CD4-positive, CD25-positive, alpha-beta regulatory T cell (primary cell): ENCODE results near the gene NEDD9. TPM values are rescaled to one million over a fixed set of nuclear protein-coding genes. Genes with fewer than 3 reads are reported as not detected.
A peak's percentile ranks its signal among the peaks of the same experiment; 100 is the strongest.

ENCODE experiments used
- ATAC-seq, 2 donors: fragments of 150-1000 bp; cut with Tn5 transposase; one replicate each; pipeline ENCODE4 v1.10.0; 2021; ENCODE audit warnings: low read depth in 2 of 2, moderate number of reproducible peaks in 2 of 2, moderate library complexity in 1 of 2
- DNase-seq, 3 donors: peaks; one replicate each; pipeline versions ENCODE4 v3.0.0 to v3.0.0-alpha.2; 2012 to 2022; ENCODE audit warnings: mixed read lengths in 1 of 3
- H3K27ac ChIP-seq: one replicate; pipeline ENCODE4 v1.7.0; 2013; ENCODE audit warnings: mild to moderate bottlenecking, low read length; ENCODE audit not compliant: insufficient read depth, poor library complexity, severe bottlenecking
- H3K27me3 ChIP-seq: one replicate; pipeline ENCODE4 v1.7.0; 2013; ENCODE audit warnings: low read length; ENCODE audit not compliant: control insufficient read depth, insufficient read depth
- H3K36me3 ChIP-seq: one replicate; pipeline ENCODE4 v1.7.0; 2013; ENCODE audit warnings: mild to moderate bottlenecking, low read length, moderate library complexity; ENCODE audit not compliant: control insufficient read depth, insufficient read depth
- H3K4me1 ChIP-seq: 2 replicates; pipeline ENCODE4 v1.7.0; 2013; ENCODE audit warnings: mild to moderate bottlenecking, low read length; ENCODE audit not compliant: insufficient read depth, control insufficient read depth, poor library complexity, severe bottlenecking
- H3K4me3 ChIP-seq: one replicate; pipeline ENCODE4 v1.7.0; 2013; ENCODE audit warnings: low read depth, mild to moderate bottlenecking, low read length, moderate library complexity
- H3K9me3 ChIP-seq, 2 experiments: 1 replicate in 1 of 2; 2 replicates in 1 of 2; pipeline ENCODE4 v1.7.0; 2013; ENCODE audit warnings: low read length in 2 of 2, mild to moderate bottlenecking in 1 of 2, moderate library complexity in 1 of 2; ENCODE audit not compliant: control insufficient read depth in 2 of 2
- H3K27ac Mint-ChIP-seq, 3 donors: one replicate each; pipeline ENCODE4 v1.8.0; 2020 to 2022; ENCODE audit warnings: mild to moderate bottlenecking in 3 of 3, mixed read lengths in 3 of 3, moderate library complexity in 2 of 3
- H3K27me3 Mint-ChIP-seq: one replicate; pipeline ENCODE4 v1.8.0; 2022; ENCODE audit warnings: mild to moderate bottlenecking, mixed read lengths
- H3K36me3 Mint-ChIP-seq: one replicate; pipeline ENCODE4 v1.8.0; 2020; ENCODE audit warnings: mixed read lengths
- H3K4me1 Mint-ChIP-seq, 4 donors: one replicate each; pipeline ENCODE4 v1.8.0; 2020 to 2022; ENCODE audit warnings: mixed read lengths in 4 of 4, mild to moderate bottlenecking in 1 of 4
- H3K4me3 Mint-ChIP-seq, 4 donors: one replicate each; pipeline ENCODE4 v1.8.0; 2020 to 2022; ENCODE audit warnings: mild to moderate bottlenecking in 4 of 4, mixed read lengths in 4 of 4, moderate library complexity in 3 of 4
- H3K9me3 Mint-ChIP-seq, 7 donors: one replicate each; pipeline ENCODE4 v1.8.0; 2020 to 2022; ENCODE audit warnings: mixed read lengths in 7 of 7, mild to moderate bottlenecking in 3 of 7, moderate library complexity in 2 of 7
- polyA plus RNA-seq, 4 donors: library from polyadenylated mRNA; unstranded; fragments of 300-500 nt; fragmentation: Illumina TruSeq; gene quantifications; one replicate each; pipeline ENCODE4 v1.2.3, GENCODE V29; 2021
- total RNA-seq: library from RNA; stranded (reverse); gene quantifications from one replicate; pipeline ENCODE4 v1.2.3, GENCODE V29; 2022

The NEDD9 gene
- total and polyA plus RNA-seq, 5 donors from 2014 or later: 18.1 to 104 (median 20.0) TPM

DNA sequence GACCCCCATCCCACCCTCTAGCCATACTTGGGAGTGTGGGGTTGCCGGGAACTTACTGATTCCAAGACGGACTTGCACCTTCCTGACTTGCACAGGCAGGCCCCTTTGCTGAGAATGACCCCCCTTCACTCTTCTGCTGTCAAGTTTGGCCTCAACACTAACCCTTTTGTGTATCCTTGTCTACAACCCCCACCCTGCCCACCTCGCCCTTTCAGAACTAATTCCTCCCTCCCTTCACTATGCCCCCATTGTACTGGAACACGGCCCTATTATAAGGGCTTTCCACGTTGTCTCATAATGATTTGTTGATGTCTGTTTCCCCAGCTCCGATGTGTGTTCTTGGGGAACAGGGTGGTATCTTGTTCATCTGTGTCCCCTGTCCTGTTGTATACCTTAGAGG lies 4.4 kb upstream of the NEDD9 start:
- H3K9me3 ChIP-seq: no peaks in the 10 kb centered on the region

DNA sequence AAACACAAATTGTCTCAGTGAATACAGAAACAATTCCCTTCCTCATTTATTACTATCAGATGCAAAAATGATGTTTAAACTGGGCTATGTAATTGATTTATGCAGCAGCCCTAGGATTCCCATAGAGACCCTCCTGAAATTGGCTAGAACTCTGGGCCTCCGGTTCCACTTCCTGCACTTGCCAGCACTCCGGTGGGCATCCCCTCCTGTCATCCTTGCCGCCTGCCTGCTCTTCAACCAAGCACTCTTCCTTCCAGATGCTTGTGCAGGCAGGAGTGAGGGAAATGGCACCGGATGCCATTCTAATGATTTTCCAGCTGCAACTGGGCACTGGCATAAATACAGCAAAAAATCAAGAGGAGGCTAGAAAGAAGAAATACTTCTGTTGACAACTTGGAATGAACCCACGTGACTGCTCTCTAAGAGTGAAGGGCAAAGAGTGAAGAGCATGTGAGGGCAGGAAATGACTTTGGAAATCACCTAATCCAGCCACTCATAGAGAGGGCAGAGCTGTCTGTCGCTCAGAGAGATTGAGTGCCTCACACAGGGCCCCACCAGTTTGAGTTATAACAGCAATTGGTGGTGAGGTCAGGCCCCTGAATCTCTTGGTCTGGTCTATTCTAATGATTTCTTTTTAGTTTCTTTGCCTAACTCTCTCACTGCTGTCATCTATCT lies 3.7 kb upstream of the NEDD9 start:
- H3K4me1 ChIP-seq: peaks cover 33% of the 10 kb centered on the region
- H3K4me1 Mint-ChIP-seq: peaks cover 31 to 57% (median 43%) of the 10 kb centered on the region in 4 donors
- H3K27me3 ChIP-seq: no peaks in the 10 kb centered on the region
- peaks cover 10% of the 10 kb centered on the region for H3K36me3 Mint-ChIP-seq
- no peaks in the 10 kb centered on the region for H3K36me3 ChIP-seq
- peak overlapping the region; percentile 78 for H3K27ac ChIP-seq
- H3K4me3 ChIP-seq: peak overlapping the region; percentile 9
- peak; percentile 36 to 81 (median 55) for DNase-seq
- ATAC-seq: peak; percentile 32 to 47
- H3K9me3 Mint-ChIP-seq: no peaks in the 10 kb centered on the region
- H3K9me3 ChIP-seq: no peaks in the 10 kb centered on the region
- no peaks in the 10 kb centered on the region for H3K27me3 Mint-ChIP-seq
- peak overlapping the region; percentile 77 to 92 (median 86) for H3K27ac Mint-ChIP-seq
- H3K4me3 Mint-ChIP-seq: peak overlapping the region; percentile 14 to 56 (median 17)

More for the DNA sequence above, 4.4 kb upstream of the NEDD9 start:
- DNase-seq (no peak), ATAC-seq (no peak)
- Histone ChIP-seq H3K4me3 (no peak overlapping the region), H3K27ac (peak overlapping the region; percentile 78), H3K4me1 (peaks cover 26% of the 10 kb centered on the region), H3K36me3 (no peaks in the 10 kb centered on the region), H3K27me3 (no peaks in the 10 kb centered on the region)
- peaks cover 10% of the 10 kb centered on the region for H3K36me3 Mint-ChIP-seq
- H3K27me3 Mint-ChIP-seq: no peaks in the 10 kb centered on the region
- peak overlapping the region; percentile 77 to 92 (median 86) for H3K27ac Mint-ChIP-seq
- peaks cover 31 to 50% (median 37%) of the 10 kb centered on the region in 4 donors for H3K4me1 Mint-ChIP-seq
- peak overlapping the region in 3 of 4 donors; percentile 19 to 75 (median 53) for H3K4me3 Mint-ChIP-seq
- H3K9me3 Mint-ChIP-seq: no peaks in the 10 kb centered on the region

DNA sequence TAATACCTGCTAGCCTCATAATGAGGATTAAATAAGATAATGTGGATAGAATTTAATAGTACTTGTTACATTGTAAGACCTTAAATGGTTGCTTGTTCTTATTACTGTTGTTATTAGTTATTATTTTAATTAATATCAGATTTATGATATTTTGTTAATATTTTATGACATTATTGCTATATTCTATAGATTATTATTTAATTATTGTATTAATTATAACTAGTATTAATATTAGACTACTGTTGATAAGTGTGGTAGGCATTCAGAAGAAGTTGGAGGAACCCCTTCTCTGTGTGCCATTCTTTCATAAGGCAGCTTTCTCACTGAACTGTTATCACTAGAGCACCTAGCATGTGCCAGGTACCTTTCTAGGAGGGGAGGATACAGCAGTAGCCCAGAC lies 2.6 kb upstream of the NEDD9 start:
- H3K4me1 ChIP-seq: peaks cover 44% of the 10 kb centered on the region
- peaks cover 42 to 68% (median 54%) of the 10 kb centered on the region in 4 donors for H3K4me1 Mint-ChIP-seq

GRCh38 chr6:11233673-11234573 lies 1.5 kb upstream of the NEDD9 start:
- no peaks in the 10 kb centered on the region for H3K36me3 ChIP-seq
- H3K27ac Mint-ChIP-seq: peak overlapping the region; percentile 93 to 97 (median 96)
- peak overlapping the region; percentile 95 for H3K4me3 ChIP-seq
- peak overlapping the region; percentile 87 to 96 (median 94) for H3K4me3 Mint-ChIP-seq
- peaks cover 10% of the 10 kb centered on the region for H3K36me3 Mint-ChIP-seq
- peak overlapping the region; percentile 93 for H3K27ac ChIP-seq
- H3K4me1 ChIP-seq: peaks cover 47% of the 10 kb centered on the region
- peaks cover 48 to 75% (median 60%) of the 10 kb centered on the region in 4 donors for H3K4me1 Mint-ChIP-seq
- H3K9me3 ChIP-seq: no peaks in the 10 kb centered on the region
- no peaks in the 10 kb centered on the region for H3K27me3 ChIP-seq
- no peaks in the 10 kb centered on the region for H3K27me3 Mint-ChIP-seq
- no peaks in the 10 kb centered on the region for H3K9me3 Mint-ChIP-seq
- DNase-seq (no peak), ATAC-seq (no peak)

More for the DNA sequence above, 2.6 kb upstream of the NEDD9 start:
- H3K9me3 Mint-ChIP-seq: no peaks in the 10 kb centered on the region
- ATAC-seq: no peak
- peak overlapping the region in 2 of 3 donors; percentile 70 to 92 for H3K27ac Mint-ChIP-seq
- Histone ChIP-seq H3K27me3 (no peaks in the 10 kb centered on the region), H3K36me3 (no peaks in the 10 kb centered on the region), H3K4me3 (no peak overlapping the region), H3K9me3 (no peaks in the 10 kb centered on the region), H3K27ac (peak overlapping the region; percentile 35)
- H3K27me3 Mint-ChIP-seq: no peaks in the 10 kb centered on the region
- no peak overlapping the region for H3K4me3 Mint-ChIP-seq
- DNase-seq: no peak
- H3K36me3 Mint-ChIP-seq: peaks cover 10% of the 10 kb centered on the region

DNA sequence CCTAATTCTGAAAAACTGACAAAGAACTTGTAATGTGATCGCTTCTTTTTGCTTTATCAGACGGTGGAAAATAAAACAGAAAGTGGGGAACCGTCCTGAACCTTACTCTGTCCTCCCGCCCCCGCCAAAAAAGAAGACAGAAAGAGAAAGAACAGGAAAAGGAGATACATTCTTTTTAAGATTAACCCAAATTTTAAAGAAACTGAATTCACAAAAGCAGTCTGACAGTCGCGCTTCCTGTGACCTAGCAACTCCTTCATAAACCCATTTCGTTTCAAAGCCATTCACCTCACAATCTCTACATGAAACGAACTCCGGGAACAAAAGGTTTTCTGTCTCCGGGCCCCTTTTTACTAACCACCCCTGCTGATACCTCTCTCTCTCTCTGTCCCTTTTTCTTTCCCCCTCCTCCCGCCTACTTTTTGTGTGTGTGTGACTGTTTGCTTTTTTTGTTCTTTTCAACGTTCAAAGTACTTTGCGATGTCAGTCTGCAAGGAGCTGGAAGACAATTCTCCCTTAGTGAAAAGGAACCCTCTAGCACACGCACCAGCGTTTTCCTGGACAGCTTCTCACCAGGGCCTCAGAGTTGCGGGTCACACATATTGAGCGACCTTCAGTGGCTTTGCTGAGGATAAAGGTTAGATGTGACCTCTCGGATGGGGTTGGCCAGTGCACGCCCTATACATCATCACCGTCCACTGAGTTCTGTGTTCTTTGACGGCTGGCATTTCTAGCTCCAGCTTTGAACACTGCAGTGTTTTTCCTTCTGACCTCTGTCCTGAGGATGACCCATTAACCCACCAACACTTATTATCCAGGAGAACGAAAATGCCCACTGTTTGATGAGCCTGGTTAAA lies 530 bp upstream of the NEDD9 start:
- H3K4me1 Mint-ChIP-seq: peaks cover 43 to 76% (median 59%) of the 10 kb centered on the region in 4 donors
- H3K9me3 Mint-ChIP-seq: no peaks in the 10 kb centered on the region
- H3K4me3 ChIP-seq: peak overlapping the region; percentile 95
- no peaks in the 10 kb centered on the region for H3K27me3 Mint-ChIP-seq
- no peaks in the 10 kb centered on the region for H3K9me3 ChIP-seq
- peaks cover 47% of the 10 kb centered on the region for H3K4me1 ChIP-seq
- H3K27me3 ChIP-seq: no peaks in the 10 kb centered on the region
- H3K36me3 Mint-ChIP-seq: peaks cover 4% of the 10 kb centered on the region
- ATAC-seq: peak; percentile 11 to 26
- peak overlapping the region; percentile 93 for H3K27ac ChIP-seq
- no peaks in the 10 kb centered on the region for H3K36me3 ChIP-seq
- H3K4me3 Mint-ChIP-seq: peak overlapping the region; percentile 87 to 96 (median 94)
- no peak for DNase-seq
- peak overlapping the region; percentile 96 to 99 (median 97) for H3K27ac Mint-ChIP-seq

- DNase-seq: no peak
- Histone ChIP-seq H3K9me3 (no peaks in the 10 kb centered on the region), H3K36me3 (no peaks in the 10 kb centered on the region), H3K27ac (peak overlapping the region; percentile 93), H3K4me3 (peak overlapping the region; percentile 95), H3K4me1 (peaks cover 42% of the 10 kb centered on the region), H3K27me3 (no peaks in the 10 kb centered on the region)
- H3K9me3 Mint-ChIP-seq: no peaks in the 10 kb centered on the region
- peak overlapping the region; percentile 87 to 96 (median 94) for H3K4me3 Mint-ChIP-seq
- H3K36me3 Mint-ChIP-seq: peaks cover 5% of the 10 kb centered on the region
- peak overlapping the region; percentile 89 to 97 (median 96) for H3K27ac Mint-ChIP-seq
- peaks cover 37 to 76% (median 57%) of the 10 kb centered on the region in 4 donors for H3K4me1 Mint-ChIP-seq
- ATAC-seq: no peak
- no peaks in the 10 kb centered on the region for H3K27me3 Mint-ChIP-seq
These were observed 790 bp downstream of the NEDD9 start for GRCh38 chr6:11231564-11232192.

GRCh38 chr6:11231108-11231463 lies 1.4 kb downstream of the NEDD9 start:
- Histone ChIP-seq H3K4me3 (peak overlapping the region; percentile 95), H3K27ac (peak overlapping the region; percentile 93), H3K27me3 (no peaks in the 10 kb centered on the region), H3K4me1 (peaks cover 36% of the 10 kb centered on the region), H3K9me3 (no peaks in the 10 kb centered on the region), H3K36me3 (no peaks in the 10 kb centered on the region)
- Mint-ChIP-seq H3K4me3 (peak overlapping the region; percentile 87 to 96 (median 94)), H3K4me1 (peaks cover 31 to 75% (median 51%) of the 10 kb centered on the region in 4 donors), H3K9me3 (no peaks in the 10 kb centered on the region), H3K36me3 (peaks cover 5% of the 10 kb centered on the region), H3K27ac (peak overlapping the region in 2 of 3 donors; percentile 96 to 97), H3K27me3 (no peaks in the 10 kb centered on the region)
- ATAC-seq: no peak
- DNase-seq: no peak
